IPS DF 19.7 (cell line): ENCODE measurements around the gene CEP57L1.

Experiments
- DNase-seq: peaks from one replicate; pipeline ENCODE4 v3.0.0-alpha.2; 2013; ENCODE audit warnings: low read depth, low spot score

CEP57L1 gene

GRCh38 chr6:109095036-109095834, at the start of gene CEP57L1:
Gene CEP57L1 (plus strand): TSS chr6:109095507. CDS start chr6:109145222, 49,715 bp downstream.
- peak; percentile 88 for DNase-seq

DNA sequence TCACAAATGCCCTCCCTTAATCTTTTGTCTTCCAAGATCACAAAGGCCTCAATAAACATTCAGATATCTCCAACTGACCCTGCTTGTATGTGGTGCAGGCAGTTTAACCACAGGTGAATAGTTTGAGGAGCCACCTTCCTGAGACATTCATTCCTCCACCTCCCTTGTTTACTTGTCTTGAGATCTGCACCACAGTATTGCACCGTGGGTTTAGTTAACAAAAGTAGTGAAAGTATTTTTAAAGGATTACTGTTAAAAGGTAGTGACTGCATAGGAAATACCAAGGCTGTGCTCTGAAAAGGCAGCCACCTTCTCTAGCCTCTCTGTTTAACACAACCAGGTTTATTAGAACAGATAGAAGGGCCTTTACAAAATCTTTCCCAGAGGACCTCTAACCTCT, 47.1 kb upstream of the CEP57L1 start:
- DNase-seq = no peak

DNA sequence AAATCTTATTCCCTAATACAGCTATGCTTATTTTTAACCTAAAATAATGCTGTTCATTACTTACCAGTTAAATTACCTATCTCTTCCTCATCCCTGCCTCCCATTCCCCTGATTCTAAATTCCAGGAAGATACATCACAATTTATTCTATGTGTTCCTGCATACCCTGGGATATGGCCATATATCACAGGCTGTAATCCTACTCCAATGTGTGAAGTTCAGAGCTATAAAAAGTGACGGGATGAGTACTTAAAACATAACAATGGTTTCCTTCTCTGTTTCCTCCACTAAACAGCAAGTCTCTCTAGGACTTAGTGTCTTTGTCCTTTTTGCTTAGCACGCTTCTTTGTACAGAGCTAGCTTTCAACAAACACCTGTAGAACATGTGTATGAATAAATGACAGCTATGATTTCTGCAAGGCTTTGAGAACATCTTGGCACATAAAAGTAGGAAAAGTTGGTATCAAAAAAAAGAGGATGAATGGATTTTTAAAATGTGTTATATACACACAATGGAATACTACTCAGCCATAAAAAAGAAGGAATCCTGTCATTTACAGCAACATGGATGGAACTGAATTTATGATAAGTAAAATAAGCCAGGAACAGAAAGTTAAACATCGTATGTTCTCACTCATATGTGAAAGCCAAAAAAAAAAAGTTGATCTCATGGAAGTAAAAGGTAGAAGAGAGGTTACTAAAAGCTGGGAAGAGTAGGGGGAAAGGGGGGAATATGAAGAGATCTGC, 46.5 kb upstream of the CEP57L1 start:
- DNase-seq = no peak

DNA sequence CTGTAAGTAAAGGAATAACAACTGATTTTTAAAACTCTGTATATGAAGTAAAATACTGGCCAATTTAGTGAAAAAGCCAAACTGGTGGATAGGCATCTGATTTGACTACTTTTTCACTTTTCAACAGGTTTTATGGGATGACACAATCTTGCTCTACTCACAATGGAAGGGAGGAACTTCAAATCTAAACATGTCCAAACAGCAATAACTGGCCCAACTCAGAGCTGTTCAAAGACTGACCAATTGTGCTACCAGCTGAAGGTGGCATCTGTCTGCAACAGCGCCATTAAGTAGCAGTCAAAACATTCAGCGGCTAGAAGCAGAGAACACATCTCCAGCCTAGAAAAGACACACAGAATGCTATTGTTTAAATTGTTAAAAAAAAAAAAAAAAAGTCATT, 45.3 kb upstream of the CEP57L1 start:
- no peak for DNase-seq

DNA sequence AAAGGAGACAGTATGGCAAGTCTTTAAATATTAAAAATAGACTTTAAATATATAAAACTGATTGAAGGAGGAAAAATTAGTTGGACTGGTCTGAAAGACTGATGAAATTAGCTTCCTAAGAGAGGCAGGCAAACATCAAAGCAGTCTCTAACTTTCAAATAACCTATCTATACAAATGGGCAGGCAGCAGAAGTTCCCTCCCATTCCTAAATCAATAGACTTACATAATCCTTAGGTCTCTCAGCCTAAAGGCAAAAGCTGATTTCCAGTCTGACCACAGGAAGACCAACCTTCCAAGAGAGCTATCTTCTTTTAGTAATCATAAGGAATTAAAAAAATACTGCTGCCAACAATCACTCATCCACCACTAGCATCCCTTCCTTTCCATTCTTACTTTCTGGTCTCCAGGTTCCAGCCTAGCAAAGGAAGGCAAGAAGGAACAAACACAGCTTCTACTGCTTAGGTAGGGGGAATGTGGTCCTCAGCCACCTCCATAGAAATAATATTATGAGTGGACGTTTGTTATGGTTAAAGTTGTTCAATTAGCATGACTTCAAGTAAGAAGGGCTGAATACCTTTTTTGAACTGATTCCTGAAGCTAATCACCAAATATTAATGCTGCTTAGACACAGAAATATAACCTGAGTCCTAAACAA, 44.7 kb upstream of the CEP57L1 start:
- no peak for DNase-seq

DNA sequence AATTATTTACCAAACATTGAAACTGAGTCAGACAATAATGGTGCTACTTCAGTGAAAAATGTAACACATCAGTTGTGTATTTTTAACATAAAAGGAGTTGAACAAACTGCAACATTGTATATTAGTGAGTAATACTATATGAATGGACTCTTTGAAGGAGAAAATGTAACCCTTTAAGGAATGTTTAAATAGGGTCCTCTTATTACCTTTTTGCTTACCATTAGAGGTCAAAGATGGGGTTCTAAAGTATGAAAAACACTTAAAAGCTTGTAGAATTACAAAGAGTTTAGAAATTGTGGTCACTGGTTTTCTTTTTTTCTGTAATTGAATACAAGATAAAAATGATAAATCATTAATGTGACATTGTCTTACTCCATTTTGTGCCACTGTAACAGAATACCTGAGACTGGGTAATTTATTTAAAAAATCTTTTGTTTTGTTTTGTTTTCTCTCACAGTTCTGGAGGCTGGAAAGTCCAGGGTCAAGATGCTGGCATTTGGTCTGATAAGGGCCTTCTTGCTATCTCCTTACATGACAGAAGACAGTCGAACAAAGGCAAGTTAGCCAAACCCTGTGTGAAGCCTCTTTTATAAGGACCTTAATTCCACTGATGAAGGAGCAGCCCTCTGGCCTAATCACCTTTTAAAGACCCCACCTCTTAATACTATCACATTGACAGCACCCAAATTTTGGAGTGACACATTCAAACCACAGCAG, 43.8 kb upstream of the CEP57L1 start:
- no peak for DNase-seq

DNA sequence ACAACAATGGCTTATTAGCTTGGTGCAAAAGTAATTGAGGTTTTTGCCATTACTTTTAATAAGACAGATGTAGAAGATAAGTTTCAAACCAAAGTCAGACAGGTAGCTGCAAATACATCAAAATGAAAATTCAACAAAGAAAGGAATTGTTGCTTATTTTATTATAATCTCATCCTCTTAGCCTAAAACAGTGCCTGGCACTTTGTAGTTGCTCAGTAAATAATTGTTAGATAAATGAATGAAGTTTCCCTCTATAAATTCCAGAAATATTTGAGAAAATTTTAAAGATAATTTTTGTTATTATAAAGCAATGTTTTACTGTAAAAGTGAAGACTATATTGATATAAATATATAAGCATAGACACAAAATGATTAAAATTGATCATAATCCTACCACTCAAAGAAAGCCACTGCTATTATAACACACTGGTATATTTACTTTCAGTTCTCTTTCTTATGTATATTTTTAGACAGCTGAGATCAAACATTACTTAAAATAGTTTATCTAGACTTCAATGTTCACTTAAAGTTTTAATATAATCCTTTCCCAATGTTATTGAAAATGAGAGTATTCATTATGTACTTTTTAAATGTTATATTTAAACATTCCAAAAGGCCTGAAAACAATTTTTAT, 43.2 kb upstream of the CEP57L1 start:
- DNase-seq = no peak

- no peak for DNase-seq
Measured at GRCh38 chr6:109052852-109053251, 42.5 kb upstream of the CEP57L1 start.

- no peak for DNase-seq
Measured at GRCh38 chr6:109053336-109053735, 42.0 kb upstream of the CEP57L1 start.

DNA sequence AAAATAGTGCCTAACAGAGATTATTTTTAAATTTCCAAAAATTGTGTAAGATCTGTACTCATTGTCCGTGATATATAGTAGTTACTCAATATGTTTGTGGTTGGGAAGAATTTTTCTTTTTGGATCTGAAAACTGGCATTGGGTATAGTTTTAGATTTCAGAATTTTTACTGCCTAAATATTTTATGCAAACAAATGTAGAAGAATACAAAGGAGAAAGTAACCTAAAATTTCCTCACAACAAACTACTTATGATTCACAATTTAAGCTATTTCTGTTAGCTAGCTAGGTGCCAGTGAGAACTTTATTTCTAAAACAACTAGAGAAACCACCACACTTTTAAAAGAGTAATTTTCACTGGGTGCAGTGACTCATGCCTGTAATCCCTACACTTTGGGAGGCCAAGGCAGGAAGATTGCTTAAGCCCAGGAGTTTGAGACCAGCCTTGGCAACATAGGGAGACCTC, 39.5 kb upstream of the CEP57L1 start:
- DNase-seq = no peak

DNA sequence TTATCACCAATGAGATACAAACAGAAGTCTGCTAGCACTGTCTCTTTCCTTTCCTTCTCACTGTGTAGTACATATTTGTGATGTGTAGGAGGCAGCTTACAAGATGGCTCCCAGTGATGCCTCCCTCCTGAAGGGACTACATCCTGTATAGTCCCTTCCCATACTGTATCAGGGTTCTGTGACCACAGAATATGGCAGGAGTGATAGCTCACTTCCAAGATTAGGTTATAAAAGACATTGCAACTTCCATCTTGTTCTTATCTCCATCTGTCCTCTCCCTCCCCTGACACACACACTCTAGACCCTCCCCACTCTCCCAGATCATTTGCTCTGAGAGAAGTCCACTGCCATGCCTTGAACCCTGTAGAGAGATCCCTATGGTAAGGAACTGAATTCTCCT, 38.6 kb upstream of the CEP57L1 start:
- DNase-seq = no peak

DNA sequence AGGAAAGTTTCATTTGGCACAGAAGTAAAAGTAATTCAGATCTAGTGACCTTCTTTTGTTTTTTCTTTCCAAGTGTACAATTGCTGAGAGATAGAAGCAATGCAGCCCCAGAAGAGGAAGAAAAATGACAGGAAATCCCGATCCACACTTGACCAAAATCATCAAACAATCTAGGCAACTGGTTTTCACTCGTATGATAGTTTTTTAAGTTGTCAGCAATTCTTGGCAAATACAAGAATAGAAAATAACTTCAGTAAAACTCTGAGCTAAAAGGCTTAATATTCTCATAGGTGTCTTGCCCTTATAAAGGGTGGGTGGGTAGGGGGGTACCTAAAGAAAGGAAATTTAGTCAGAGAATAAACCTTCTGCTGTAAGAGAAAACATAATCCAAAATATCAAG, 36.7 kb upstream of the CEP57L1 start:
- DNase-seq = no peak

- no peak for DNase-seq
Measured at GRCh38 chr6:109059153-109059552, 36.2 kb upstream of the CEP57L1 start.

- no peak for DNase-seq
Measured at GRCh38 chr6:109059571-109060021, 35.7 kb upstream of the CEP57L1 start.

- no peak for DNase-seq
Measured at GRCh38 chr6:109060571-109060970, 34.7 kb upstream of the CEP57L1 start.

DNA sequence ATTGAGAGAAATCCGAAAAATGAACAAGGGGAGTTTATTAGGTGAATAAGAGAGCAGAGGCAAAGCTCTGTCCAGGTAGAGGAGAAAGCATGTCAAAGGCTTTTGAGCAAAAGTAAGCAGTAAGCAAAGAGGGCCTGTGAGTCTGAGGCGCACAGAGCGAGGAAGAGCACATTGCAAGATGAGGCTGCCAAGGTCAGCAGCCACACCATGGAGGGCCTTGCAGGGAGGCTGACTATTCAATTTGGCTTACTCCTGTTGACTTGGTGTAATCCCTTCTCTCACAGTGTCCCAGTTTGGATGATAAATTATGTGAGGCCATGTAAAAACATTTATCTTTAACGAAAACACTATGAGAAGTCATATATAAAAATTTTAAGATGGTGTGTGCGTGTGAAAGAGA, 33.1 kb upstream of the CEP57L1 start:
- no peak for DNase-seq

DNA sequence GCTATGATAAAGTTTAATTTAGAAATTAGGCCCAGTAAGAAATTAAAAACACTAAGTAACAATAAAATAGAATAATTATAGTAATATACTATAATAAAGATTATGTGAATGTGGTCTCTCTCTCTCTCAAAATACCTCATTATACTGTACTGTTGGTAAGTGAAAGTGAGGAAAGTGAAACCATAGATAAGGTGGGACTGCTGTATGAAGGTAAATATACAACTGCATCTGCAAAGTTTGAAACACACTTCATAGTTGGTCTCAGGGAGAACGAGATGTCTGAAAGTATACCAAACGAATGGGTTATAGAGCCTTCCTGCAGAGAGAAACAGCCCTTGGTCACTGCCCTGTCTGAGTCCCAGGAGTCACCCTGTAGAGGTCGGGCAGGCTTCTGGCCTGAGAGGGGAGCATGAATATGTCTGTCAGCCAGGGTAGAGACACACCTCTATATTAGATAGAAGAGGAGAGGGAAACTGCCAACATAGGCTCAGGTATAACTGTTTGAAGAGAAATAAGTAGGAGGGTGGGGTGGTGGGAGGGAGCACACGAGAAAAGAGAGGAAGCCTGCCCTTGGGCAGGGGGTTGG, 32.4 kb upstream of the CEP57L1 start:
- DNase-seq = no peak

GRCh38 chr6:109069746-109070145, 25.6 kb upstream of the CEP57L1 start:
- no peak for DNase-seq

GRCh38 chr6:109071125-109071917, 24.0 kb upstream of the CEP57L1 start:
- DNase-seq = no peak
